PFSK-1 (cell line): ENCODE measurements around the gene ERBB2.

Source experiments
- POLR2AphosphoS5 ChIP-seq: IDR thresholded peaks from 2 replicates; pipeline ENCODE4 v1.6.1; 2012; ENCODE audit warnings: low read depth, mild to moderate bottlenecking, control low read depth, low read length, moderate library complexity
- SIN3A ChIP-seq: IDR thresholded peaks from 2 replicates; pipeline ENCODE4 v1.6.1; 2012; ENCODE audit warnings: mild to moderate bottlenecking, low read length, moderate library complexity, borderline replicate concordance; ENCODE audit not compliant: insufficient read depth

DNA sequence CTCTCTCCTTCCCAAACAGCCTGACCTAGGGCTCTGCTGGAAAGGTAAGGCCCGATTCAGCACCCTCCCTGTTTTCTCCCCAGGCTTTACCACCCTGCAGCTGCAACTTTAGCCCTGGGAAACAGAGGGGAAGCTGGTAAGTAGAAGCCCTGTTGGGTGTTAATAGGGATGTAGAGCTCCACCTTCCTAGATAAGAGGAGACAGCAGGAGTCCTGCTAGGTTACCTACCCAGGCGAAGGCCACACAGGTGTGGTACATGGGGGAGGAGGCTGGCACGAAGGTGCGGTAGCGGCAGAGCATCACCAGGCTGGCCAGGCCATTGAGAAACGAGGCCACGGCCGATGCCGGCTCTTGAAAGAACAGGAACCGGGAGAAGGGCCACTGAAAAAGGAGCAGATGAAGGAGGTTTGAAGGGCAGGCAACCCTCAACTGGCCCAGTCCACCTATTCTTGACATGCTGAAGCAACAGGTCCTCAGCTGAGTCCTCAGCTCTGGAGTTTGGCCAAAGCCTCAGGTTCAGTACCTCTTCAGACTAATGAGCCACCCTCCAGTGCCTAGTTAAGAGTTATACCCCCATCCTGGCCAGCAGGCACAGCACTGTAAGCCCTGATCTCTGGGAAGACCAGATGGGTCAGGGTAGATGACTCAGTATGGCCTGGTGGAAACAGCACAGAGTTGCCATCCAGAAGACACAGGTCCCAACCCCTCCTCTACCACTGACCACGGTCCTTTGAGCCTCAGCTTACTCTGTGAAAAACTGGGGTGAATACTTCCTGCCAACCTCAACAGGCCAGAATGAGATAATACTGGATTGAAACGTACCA, 15.3 kb upstream of the ERBB2 start:
- TF ChIP-seq POLR2AphosphoS5 (no peak), SIN3A (no peak)
